MCF 10A (cell line): ENCODE measurements around the gene KCND2. TPM values are rescaled to one million over a fixed set of nuclear protein-coding genes. Genes with fewer than 3 reads are reported as not detected.
"Not testable (repeated sequence)": the region's sequence is repeated elsewhere in the genome, so short reads cannot be mapped to it uniquely, and the experiment has no call there.

Experiments
- BruUV-seq: library from RNA; stranded (reverse); fragments of 400-500 nt; replicated peaks from 2 replicates; lab custom pipeline; 2021; lab: Mats Ljungman, UMichigan
- CTCF ChIA-PET: fragments of 300-600 bp; sonication (Branson Sonifier 250); formaldehyde crosslinking; extraction: SDS; loops from one replicate; lab custom pipeline; 2021; ENCODE audit warnings: antibody characterized with exemption, inconsistent platforms; lab: Yijun Ruan, JAX
- POLR2A ChIA-PET: fragments of 300-600, 350-650 bp; sonication (Branson Sonifier 250); formaldehyde crosslinking; extraction: SDS; loops from one replicate; lab custom pipeline; 2020; ENCODE audit warnings: antibody characterized with exemption, inconsistent platforms; lab: Yijun Ruan, JAX
- DNase-seq: peaks from one replicate; pipeline ENCODE4 v3.0.0-alpha.2; 2018; ENCODE audit not compliant: unreplicated experiment
- H3K27ac Mint-ChIP-seq: one replicate; pipeline ENCODE4 v1.8.0; 2022; ENCODE audit warnings: mild to moderate bottlenecking, low read depth, mixed read lengths; ENCODE audit not compliant: unreplicated experiment
- H3K27me3 Mint-ChIP-seq: one replicate; pipeline ENCODE4 v1.8.0; 2022; ENCODE audit warnings: mixed read lengths; ENCODE audit not compliant: insufficient read depth, unreplicated experiment
- H3K36me3 Mint-ChIP-seq: one replicate; pipeline ENCODE4 v1.8.0; 2022; ENCODE audit warnings: mild to moderate bottlenecking, moderate library complexity, mixed read lengths; ENCODE audit not compliant: insufficient read depth, unreplicated experiment
- H3K4me1 Mint-ChIP-seq: one replicate; pipeline ENCODE4 v1.8.0; 2022; ENCODE audit warnings: mixed read lengths; ENCODE audit not compliant: insufficient read depth, unreplicated experiment
- H3K4me3 Mint-ChIP-seq: one replicate; pipeline ENCODE4 v1.8.0; 2022; ENCODE audit warnings: mild to moderate bottlenecking, moderate library complexity, mixed read lengths; ENCODE audit not compliant: unreplicated experiment
- H3K9me3 Mint-ChIP-seq: one replicate; pipeline ENCODE4 v1.8.0; 2022; ENCODE audit warnings: mixed read lengths; ENCODE audit not compliant: unreplicated experiment
- CTCF ChIP-seq: fragments of 200-600 bp; IDR thresholded peaks from one replicate; pipeline ENCODE4 v1.8.0; 2022; ENCODE audit warnings: antibody characterized with exemption, mild to moderate bottlenecking; ENCODE audit not compliant: unreplicated experiment
- intact Hi-C: fragments of 100-400 bp; cut with micrococcal nuclease; formaldehyde crosslinking; loops from 2 replicates; pipeline ENCODE4 v1.14.1; 2022
- total RNA-seq: library from RNA; stranded (reverse); gene quantifications from 2 replicates; pipeline ENCODE4 v1.2.3, GENCODE V29; 2022

Gene KCND2
- total RNA-seq, 1 experiment from 2014 or later, result not detected

GRCh38 chr7:120695848-120696247 is 422.9 kb downstream of the KCND2 start:
- H3K4me3 Mint-ChIP-seq, result no peak overlapping the region
- peaks cover 45% of the 10 kb centered on the region for H3K27me3 Mint-ChIP-seq
- no peaks in the 10 kb centered on the region for H3K36me3 Mint-ChIP-seq
- no TSS peak for BruUV-seq
- intact Hi-C loops, result no loop called here
- ChIA-PET CTCF (interaction anchor here (0.9 kb wide), 1 partner anchor 62 kb away, joined by 3 read pairs; no protein-coding TSS in a partner anchor), POLR2A (no interaction called here)
- DNase-seq, result no peak
- no peaks in the 10 kb centered on the region for H3K9me3 Mint-ChIP-seq
- H3K27ac Mint-ChIP-seq, result no peak overlapping the region
- TF ChIP-seq CTCF, result no peak
- no peaks in the 10 kb centered on the region for H3K4me1 Mint-ChIP-seq

GRCh38 chr7:120700796-120701195 is 427.8 kb downstream of the KCND2 start:
- no TSS peak for BruUV-seq
- Mint-ChIP-seq H3K9me3 (no peaks in the 10 kb centered on the region), H3K27ac (no peak overlapping the region), H3K4me1 (no peaks in the 10 kb centered on the region), H3K4me3 (no peak overlapping the region), H3K27me3 (peaks cover 40% of the 10 kb centered on the region), H3K36me3 (no peaks in the 10 kb centered on the region)
- no peak for TF ChIP-seq CTCF
- ChIA-PET CTCF (interaction anchor here (0.6 to 0.8 kb wide), 2 partner anchors 8 to 378 kb away, joined by 3 to 6 read pairs; no protein-coding TSS in a partner anchor), POLR2A (no interaction called here)
- DNase-seq, result no peak
- intact Hi-C loops, result no loop called here

GRCh38 chr7:120702408-120702807 is 429.4 kb downstream of the KCND2 start:
- CTCF ChIA-PET, result interaction anchor here (0.6 kb wide), 1 partner anchor 175 kb away, joined by 3 read pairs; no protein-coding TSS in a partner anchor
- H3K4me3 Mint-ChIP-seq, intact Hi-C loops, H3K36me3 Mint-ChIP-seq, H3K27ac Mint-ChIP-seq, H3K4me1 Mint-ChIP-seq, H3K9me3 Mint-ChIP-seq, POLR2A ChIA-PET, DNase-seq, BruUV-seq: not testable (repeated sequence)
- H3K27me3 Mint-ChIP-seq, result peaks cover 48% of the 10 kb centered on the region

GRCh38 chr7:120703585-120704240 is 430.7 kb downstream of the KCND2 start:
- Mint-ChIP-seq H3K36me3 (no peaks in the 10 kb centered on the region), H3K27me3 (peaks cover 61% of the 10 kb centered on the region), H3K4me1 (no peaks in the 10 kb centered on the region), H3K27ac (no peak overlapping the region), H3K9me3 (no peaks in the 10 kb centered on the region), H3K4me3 (no peak overlapping the region)
- no peak for DNase-seq
- BruUV-seq, result no TSS peak
- POLR2A ChIA-PET, result no interaction called here
- intact Hi-C loops, result no loop called here
- CTCF ChIA-PET, result no interaction called here
- no peak for TF ChIP-seq CTCF
